Duodenal mucosa (tissue), 2 donors: ENCODE results near the gene TP53.

Experiments used
- H3K27ac ChIP-seq: one replicate; pipeline ENCODE4 v1.7.0; 2013; ENCODE audit warnings: low read depth, low read length
- H3K27me3 ChIP-seq, 2 donors: one replicate each; pipeline ENCODE4 v1.7.0; 2013; ENCODE audit warnings: low read length in 2 of 2, control low read depth in 1 of 2; ENCODE audit not compliant: insufficient read depth in 2 of 2, control insufficient read depth in 1 of 2
- H3K36me3 ChIP-seq, 2 donors: one replicate each; pipeline ENCODE4 v1.7.0; 2013; ENCODE audit warnings: low read length in 2 of 2, control low read depth in 1 of 2; ENCODE audit not compliant: insufficient read depth in 2 of 2, control insufficient read depth in 1 of 2
- H3K4me1 ChIP-seq, 2 donors: one replicate each; pipeline ENCODE4 v1.7.0; 2013; ENCODE audit warnings: low read length in 2 of 2, control low read depth in 1 of 2; ENCODE audit not compliant: insufficient read depth in 2 of 2, control insufficient read depth in 1 of 2
- H3K4me3 ChIP-seq, 2 donors: one replicate each; pipeline ENCODE4 v1.7.0; 2013; ENCODE audit warnings: low read length in 2 of 2, low read depth in 1 of 2
- H3K9ac ChIP-seq, 2 donors: one replicate each; pipeline ENCODE4 v1.7.0; 2013; ENCODE audit warnings: low read length in 2 of 2, low read depth in 1 of 2
- H3K9me3 ChIP-seq, 2 donors: one replicate each; pipeline ENCODE4 v1.7.0; 2013; ENCODE audit warnings: low read length in 2 of 2, control low read depth in 1 of 2; ENCODE audit not compliant: control insufficient read depth in 1 of 2

The TP53 gene

GRCh38 chr17:7715936-7716886, 28.9 kb upstream of the TP53 start:
- Histone ChIP-seq H3K9ac (no peak overlapping the region), H3K4me1 (peaks cover 19 to 23% of the 10 kb centered on the region in 2 donors), H3K4me3 (peak overlapping the region; percentile 65 to 68), H3K9me3 (no peaks in the 10 kb centered on the region), H3K36me3 (no peaks in the 10 kb centered on the region), H3K27me3 (peaks cover 36 to 40% of the 10 kb centered on the region in 2 donors), H3K27ac (no peak overlapping the region)

GRCh38 chr17:7714721-7715594, 27.7 kb upstream of the TP53 start:
- no peak overlapping the region for H3K27ac ChIP-seq
- H3K4me1 ChIP-seq, result peaks cover 19 to 23% of the 10 kb centered on the region in 2 donors
- H3K9ac ChIP-seq, result no peak overlapping the region
- peaks cover 36 to 45% of the 10 kb centered on the region in 2 donors for H3K27me3 ChIP-seq
- no peak overlapping the region for H3K4me3 ChIP-seq
- no peaks in the 10 kb centered on the region for H3K36me3 ChIP-seq
- H3K9me3 ChIP-seq, result no peaks in the 10 kb centered on the region

GRCh38 chr17:7713782-7714181, 26.5 kb upstream of the TP53 start:
- Histone ChIP-seq H3K4me1 (peaks cover 19 to 23% of the 10 kb centered on the region in 2 donors), H3K9ac (no peak overlapping the region), H3K27me3 (peaks cover 36 to 45% of the 10 kb centered on the region in 2 donors), H3K36me3 (no peaks in the 10 kb centered on the region), H3K9me3 (no peaks in the 10 kb centered on the region), H3K4me3 (no peak overlapping the region), H3K27ac (no peak overlapping the region)

- Histone ChIP-seq H3K27ac (no peak overlapping the region), H3K4me3 (no peak overlapping the region), H3K27me3 (peaks cover 38 to 50% of the 10 kb centered on the region in 2 donors), H3K36me3 (no peaks in the 10 kb centered on the region), H3K9ac (no peak overlapping the region), H3K4me1 (peaks cover 9 to 11% of the 10 kb centered on the region in 2 donors), H3K9me3 (no peaks in the 10 kb centered on the region)
Measured at GRCh38 chr17:7712111-7712771, 25.0 kb upstream of the TP53 start.

- no peak overlapping the region for H3K9ac ChIP-seq
- peaks cover under 1 to 1% of the 10 kb centered on the region in 2 donors for H3K4me1 ChIP-seq
- H3K9me3 ChIP-seq, result no peaks in the 10 kb centered on the region
- H3K27me3 ChIP-seq, result peaks cover 48 to 53% of the 10 kb centered on the region in 2 donors
- no peaks in the 10 kb centered on the region for H3K36me3 ChIP-seq
- H3K4me3 ChIP-seq, result no peak overlapping the region
- H3K27ac ChIP-seq, result no peak overlapping the region
Measured at GRCh38 chr17:7711051-7711755, 23.9 kb upstream of the TP53 start.

- Histone ChIP-seq H3K27ac (no peak overlapping the region), H3K27me3 (peaks cover 47 to 53% of the 10 kb centered on the region in 2 donors), H3K4me3 (no peak overlapping the region), H3K36me3 (no peaks in the 10 kb centered on the region), H3K9me3 (no peaks in the 10 kb centered on the region), H3K4me1 (no peaks in the 10 kb centered on the region), H3K9ac (no peak overlapping the region)
Measured at GRCh38 chr17:7710301-7710700, 23.0 kb upstream of the TP53 start.

- Histone ChIP-seq H3K36me3 (no peaks in the 10 kb centered on the region), H3K4me1 (peaks cover 6% of the 10 kb centered on the region in 2 donors), H3K27me3 (peaks cover 49 to 61% of the 10 kb centered on the region in 2 donors)
Measured at GRCh38 chr17:7709031-7709430, 21.7 kb upstream of the TP53 start.

GRCh38 chr17:7707858-7708750, 20.8 kb upstream of the TP53 start:
- Histone ChIP-seq H3K9ac (no peak overlapping the region), H3K27me3 (peaks cover 43 to 58% of the 10 kb centered on the region in 2 donors), H3K9me3 (no peaks in the 10 kb centered on the region), H3K36me3 (no peaks in the 10 kb centered on the region), H3K4me3 (no peak overlapping the region), H3K4me1 (peaks cover 6% of the 10 kb centered on the region in 2 donors), H3K27ac (no peak overlapping the region)

More at GRCh38 chr17:7709031-7709430, 21.7 kb upstream of the TP53 start:
- Histone ChIP-seq H3K9ac (no peak overlapping the region), H3K27ac (no peak overlapping the region), H3K4me3 (no peak overlapping the region), H3K9me3 (no peaks in the 10 kb centered on the region)
